ENCODE data around the gene CNTNAP1. TPM values are rescaled to one million over a fixed set of nuclear protein-coding genes. Genes with fewer than 3 reads are reported as not detected.

CNTNAP1 gene
- total and polyA plus RNA-seq, 3 donors from 2014 or later: 6.0 to 10.3 (median 9.0) TPM

DNA sequence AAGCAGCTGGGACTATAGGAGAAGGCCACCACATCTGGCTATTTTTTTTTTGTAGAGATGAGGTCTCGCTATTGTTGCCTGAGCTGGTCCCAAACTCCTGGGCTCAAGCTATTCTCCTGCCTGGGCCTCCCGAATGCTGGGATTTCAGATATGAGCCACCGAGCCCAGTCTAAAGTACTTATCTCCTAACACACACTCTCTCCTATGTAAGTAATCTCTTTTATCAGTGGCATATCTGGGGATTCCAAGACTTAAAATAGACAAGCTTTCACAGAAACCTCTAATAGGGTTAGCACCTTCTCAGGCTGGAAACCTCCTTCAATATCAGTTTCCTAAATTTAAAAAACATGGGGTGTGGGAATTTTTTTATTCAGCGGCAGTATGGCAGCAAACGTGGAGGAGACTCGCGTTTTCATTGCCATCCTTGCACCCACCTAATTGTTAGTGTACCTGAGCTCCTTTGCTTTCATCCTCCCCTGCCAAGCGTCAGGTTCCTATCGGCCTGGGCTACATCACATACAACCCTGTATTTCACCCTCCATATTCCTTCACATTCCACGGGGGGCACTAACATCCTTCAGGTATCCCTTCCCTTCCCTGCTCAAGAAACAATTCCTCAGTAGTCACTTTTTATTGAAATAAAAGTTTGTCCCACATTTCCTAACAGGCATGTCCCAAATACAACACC lies 61.4 kb downstream of the CNTNAP1 start:
- peaks cover 14% of the 10 kb centered on the region for H3K4me1 ChIP-seq
- H3K27ac ChIP-seq: peak overlapping the region; percentile 94 to 96
- peak overlapping the region; percentile 85 to 91 for H3K4me3 ChIP-seq
- WGBS, 2 donors: 30 to 35% methylated on average over 10 of the region's 10 CpGs
- no peaks in the 10 kb centered on the region for H3K36me3 ChIP-seq (ENCODE audit: low read depth, missing control alignments)
- no peak for DNase-seq
- intact Hi-C loops (cut with DNase I; ENCODE audit: low total_unique reads): no loop called here
- H3K27me3 ChIP-seq: no peaks in the 10 kb centered on the region
- TF ChIP-seq POLR2A (IDR thresholded peaks at IDR 0.05): no peak
- TF ChIP-seq, protein P1, sequence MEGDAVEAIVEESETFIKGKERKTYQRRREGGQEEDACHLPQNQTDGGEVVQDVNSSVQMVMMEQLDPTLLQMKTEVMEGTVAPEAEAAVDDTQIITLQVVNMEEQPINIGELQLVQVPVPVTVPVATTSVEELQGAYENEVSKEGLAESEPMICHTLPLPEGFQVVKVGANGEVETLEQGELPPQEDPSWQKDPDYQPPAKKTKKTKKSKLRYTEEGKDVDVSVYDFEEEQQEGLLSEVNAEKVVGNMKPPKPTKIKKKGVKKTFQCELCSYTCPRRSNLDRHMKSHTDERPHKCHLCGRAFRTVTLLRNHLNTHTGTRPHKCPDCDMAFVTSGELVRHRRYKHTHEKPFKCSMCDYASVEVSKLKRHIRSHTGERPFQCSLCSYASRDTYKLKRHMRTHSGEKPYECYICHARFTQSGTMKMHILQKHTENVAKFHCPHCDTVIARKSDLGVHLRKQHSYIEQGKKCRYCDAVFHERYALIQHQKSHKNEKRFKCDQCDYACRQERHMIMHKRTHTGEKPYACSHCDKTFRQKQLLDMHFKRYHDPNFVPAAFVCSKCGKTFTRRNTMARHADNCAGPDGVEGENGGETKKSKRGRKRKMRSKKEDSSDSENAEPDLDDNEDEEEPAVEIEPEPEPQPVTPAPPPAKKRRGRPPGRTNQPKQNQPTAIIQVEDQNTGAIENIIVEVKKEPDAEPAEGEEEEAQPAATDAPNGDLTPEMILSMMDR (IDR thresholded peaks at IDR 0.05): no peak
- no peaks in the 10 kb centered on the region for H3K9me3 ChIP-seq

DNA sequence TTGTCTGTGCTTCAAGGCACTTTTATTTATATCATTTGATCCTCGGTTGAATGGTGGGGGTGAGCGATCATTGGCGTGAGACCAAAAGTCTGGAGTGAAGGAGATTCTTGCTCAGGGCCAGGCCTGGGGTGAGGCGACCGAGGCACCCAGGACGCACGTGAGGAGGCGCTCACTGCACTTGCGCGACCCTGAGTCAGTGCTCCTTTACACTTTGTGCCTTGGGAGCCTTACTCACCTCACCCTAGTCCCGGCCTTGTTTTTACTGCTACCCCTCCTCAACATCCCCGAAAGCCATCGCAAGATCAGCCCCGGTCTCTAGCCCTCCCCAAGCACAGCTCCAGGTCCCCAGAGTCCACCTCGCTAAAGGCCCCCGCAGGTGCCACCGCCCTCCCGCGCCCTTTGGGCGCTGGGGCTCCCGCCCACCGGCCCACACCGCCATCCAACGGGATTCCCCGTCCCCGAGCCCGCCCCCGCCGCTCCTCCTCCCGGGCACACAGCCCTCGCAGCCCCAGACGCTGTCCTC lies 62.0 kb downstream of the CNTNAP1 start:
- Histone ChIP-seq H3K4me1 (peaks cover 18% of the 10 kb centered on the region), H3K9me3 (no peaks in the 10 kb centered on the region), H3K27ac (peak overlapping the region; percentile 94 to 96), H3K36me3 (ENCODE audit: low read depth, missing control alignments) (no peaks in the 10 kb centered on the region), H3K27me3 (no peaks in the 10 kb centered on the region), H3K4me3 (peak overlapping the region; percentile 85 to 91)
- TF ChIP-seq POLR2A (IDR thresholded peaks at IDR 0.05): no peak
- TF ChIP-seq, protein P1 (IDR thresholded peaks at IDR 0.05): no peak
- peak; percentile 82 for DNase-seq
- 2% methylated on average over 15 to 32 of the region's 32 CpGs for WGBS, 2 donors
- intact Hi-C loops (cut with DNase I; ENCODE audit: low total_unique reads): no loop called here

DNA sequence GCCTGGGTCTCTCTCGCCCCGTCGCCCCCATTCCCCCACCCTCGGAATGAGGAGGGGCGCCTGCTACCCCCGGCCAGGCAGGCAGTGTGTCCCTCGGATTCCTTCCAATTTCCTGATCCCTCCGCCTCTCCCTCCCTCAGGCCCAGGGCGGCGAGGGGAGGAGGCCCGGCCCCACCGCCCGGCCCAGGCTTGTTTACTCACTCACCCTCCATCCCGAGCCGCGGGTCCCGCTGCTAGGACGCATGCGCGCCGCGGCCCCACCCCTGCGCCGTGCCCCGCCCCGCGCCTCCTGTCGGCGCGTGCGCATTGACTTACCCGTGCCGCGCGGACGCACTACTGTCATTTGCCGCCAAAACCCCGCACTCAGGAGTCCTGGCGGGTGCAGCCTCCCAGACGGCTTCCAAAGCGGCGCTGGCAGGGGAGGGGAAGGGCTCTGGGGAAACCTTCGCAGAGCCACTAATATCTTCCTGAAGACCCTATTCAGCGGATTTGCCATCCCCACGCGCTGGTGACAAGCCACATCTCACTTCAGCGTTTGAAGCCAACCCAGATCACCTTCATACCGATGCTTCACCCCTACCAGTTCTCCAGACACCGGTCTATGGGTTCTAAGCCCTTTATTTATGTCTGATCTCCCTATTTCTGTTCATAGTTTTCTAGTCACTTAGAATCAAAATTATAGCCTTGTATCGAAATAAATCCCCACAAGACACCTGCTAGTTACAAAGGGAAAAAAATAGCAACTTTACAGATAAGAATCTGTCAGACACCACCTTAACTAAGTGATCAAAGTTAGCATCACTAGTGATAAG lies 62.7 kb downstream of the CNTNAP1 start, which contains the start of gene EZH1:
Gene EZH1 (minus strand): TSS at position 235 of the 812 bp plus-strand sequence. CDS start 16,099 bp downstream, outside the sequence.
- Histone ChIP-seq H3K4me1 (peaks cover 23% of the 10 kb centered on the region), H3K9me3 (no peaks in the 10 kb centered on the region), H3K27me3 (no peaks in the 10 kb centered on the region), H3K27ac (peak within 1 kb of the TSS; percentile 94 to 96), H3K36me3 (ENCODE audit: low read depth, missing control alignments) (no peaks in the 10 kb centered on the region), H3K4me3 (peak within 1 kb of the TSS; percentile 85 to 91)
- 5 to 7% methylated on average over 21 to 50 of the region's 50 CpGs for WGBS, 2 donors
- peak; percentile 77 for TF ChIP-seq POLR2A (IDR thresholded peaks at IDR 0.05)
- TF ChIP-seq, protein P1 (IDR thresholded peaks at IDR 0.05): peak in 1 of 3 experiments; percentile 36
- intact Hi-C loops (cut with DNase I; ENCODE audit: low total_unique reads): no loop called here
- peak; percentile 90 for DNase-seq

DNA sequence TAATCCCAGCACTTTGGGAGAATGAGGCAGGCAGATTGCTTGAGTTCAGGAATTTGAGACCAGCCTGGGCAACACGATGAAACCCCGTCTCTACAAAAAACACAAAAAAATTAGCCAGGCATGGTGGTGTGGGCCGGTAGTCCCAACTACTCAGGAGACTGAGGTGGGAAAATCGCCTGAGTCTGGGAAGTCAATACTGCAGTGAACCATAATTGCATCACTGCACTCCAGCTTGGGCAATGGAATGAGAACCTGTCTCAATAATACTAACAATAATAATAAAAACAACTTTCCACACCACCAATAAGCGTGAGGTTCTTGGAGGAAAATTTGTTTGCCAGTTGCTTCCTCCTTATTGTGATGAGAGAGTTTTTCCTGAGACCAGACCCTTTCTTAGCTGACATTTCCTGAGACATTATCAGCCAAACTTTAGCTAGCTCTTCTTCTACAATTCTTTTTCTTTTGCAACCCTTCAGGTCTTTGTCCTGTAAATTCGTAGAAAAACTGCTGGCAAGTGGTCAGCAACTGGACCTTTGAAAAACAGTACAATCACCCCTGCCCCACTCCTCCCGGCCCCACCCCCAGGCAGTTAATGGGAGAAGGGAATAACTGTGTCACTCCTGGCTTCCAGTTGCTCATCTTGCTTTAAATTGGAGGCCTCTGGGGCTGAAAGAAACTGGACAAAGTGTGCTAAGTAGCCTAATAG lies 66.0 kb downstream of the CNTNAP1 start:
- intact Hi-C loops (cut with DNase I; ENCODE audit: low total_unique reads): no loop called here
- TF ChIP-seq, protein P1 (IDR thresholded peaks at IDR 0.05): no peak
- no peak for TF ChIP-seq POLR2A (IDR thresholded peaks at IDR 0.05)
- H3K4me3 ChIP-seq: no peak overlapping the region
- no peaks in the 10 kb centered on the region for H3K9me3 ChIP-seq
- H3K27me3 ChIP-seq: no peaks in the 10 kb centered on the region
- peak; percentile 58 for DNase-seq
- WGBS, 2 donors: 49 to 58% methylated on average over 7 of the region's 7 CpGs
- peak overlapping the region; percentile 52 to 71 for H3K27ac ChIP-seq
- peaks cover 24% of the 10 kb centered on the region for H3K4me1 ChIP-seq
- H3K36me3 ChIP-seq (ENCODE audit: low read depth, missing control alignments): no peaks in the 10 kb centered on the region
